ENCODE results near the gene PLPP7. TPM values are rescaled to one million over a fixed set of nuclear protein-coding genes. Genes with fewer than 3 reads are reported as not detected.

PLPP7 gene
- total and polyA plus RNA-seq, 3 donors from 2014 or later, result 8.6 to 29.9 (median 23.9) TPM

GRCh38 chr9:131273146-131273855 lies 16.2 kb upstream of the PLPP7 start:
- Histone ChIP-seq H3K4me3 (peak overlapping the region in 1 of 2 donors; percentile 62), H3K4me1 (peaks cover 49% of the 10 kb centered on the region), H3K27me3 (no peaks in the 10 kb centered on the region), H3K9me3 (no peaks in the 10 kb centered on the region), H3K36me3 (ENCODE audit: low read depth, missing control alignments) (no peaks in the 10 kb centered on the region), H3K27ac (peak overlapping the region; percentile 85 to 92)
- intact Hi-C loops (cut with DNase I; ENCODE audit: low total_unique reads), result no loop called here
- peak; percentile 46 for DNase-seq
- TF ChIP-seq POLR2A (IDR thresholded peaks at IDR 0.05), result no peak
- no peak for TF ChIP-seq CTCF (IDR thresholded peaks at IDR 0.05)
- 59 to 64% methylated on average over 20 to 22 of the region's 22 CpGs for WGBS, 2 donors

GRCh38 chr9:131273856-131274673 lies 15.5 kb upstream of the PLPP7 start:
- intact Hi-C loops (cut with DNase I; ENCODE audit: low total_unique reads), result no loop called here
- Histone ChIP-seq H3K4me1 (peaks cover 42% of the 10 kb centered on the region), H3K4me3 (peak overlapping the region; percentile 62 to 72), H3K27me3 (no peaks in the 10 kb centered on the region), H3K9me3 (no peaks in the 10 kb centered on the region), H3K36me3 (ENCODE audit: low read depth, missing control alignments) (no peaks in the 10 kb centered on the region), H3K27ac (peak overlapping the region; percentile 85 to 92)
- WGBS, 2 donors, result 53 to 71% methylated on average over 13 of the region's 13 CpGs
- DNase-seq, result no peak
- TF ChIP-seq POLR2A (IDR thresholded peaks at IDR 0.05) (no peak), CTCF (IDR thresholded peaks at IDR 0.05) (no peak)

- Histone ChIP-seq H3K36me3 (ENCODE audit: low read depth, missing control alignments) (no peaks in the 10 kb centered on the region), H3K4me1 (peaks cover 34% of the 10 kb centered on the region), H3K27me3 (no peaks in the 10 kb centered on the region), H3K9me3 (no peaks in the 10 kb centered on the region), H3K27ac (peak overlapping the region; percentile 85 to 92), H3K4me3 (peak overlapping the region; percentile 62 to 72)
- TF ChIP-seq POLR2A (IDR thresholded peaks at IDR 0.05), result no peak
- TF ChIP-seq CTCF (IDR thresholded peaks at IDR 0.05), result no peak
- intact Hi-C loops (cut with DNase I; ENCODE audit: low total_unique reads), result no loop called here
- 34 to 45% methylated on average over 14 to 18 of the region's 18 CpGs for WGBS, 2 donors
- DNase-seq, result peak; percentile 82
These were observed 14.7 kb upstream of the PLPP7 start for GRCh38 chr9:131274674-131275331.

GRCh38 chr9:131275332-131276093 lies 14.0 kb upstream of the PLPP7 start:
- peak overlapping the region; percentile 62 to 72 for H3K4me3 ChIP-seq
- H3K27ac ChIP-seq, result peak overlapping the region; percentile 85 to 92
- H3K27me3 ChIP-seq, result no peaks in the 10 kb centered on the region
- H3K9me3 ChIP-seq, result no peaks in the 10 kb centered on the region
- no peak for TF ChIP-seq CTCF (IDR thresholded peaks at IDR 0.05)
- 38 to 47% methylated on average over 22 to 29 of the region's 29 CpGs for WGBS, 2 donors
- H3K4me1 ChIP-seq, result peaks cover 27% of the 10 kb centered on the region
- peak; percentile 81 for DNase-seq
- intact Hi-C loops (cut with DNase I; ENCODE audit: low total_unique reads), result no loop called here
- no peaks in the 10 kb centered on the region for H3K36me3 ChIP-seq (ENCODE audit: low read depth, missing control alignments)
